Motor neuron (in vitro differentiated cells): ENCODE data around the gene PIK3R3. TPM values are rescaled to one million over a fixed set of nuclear protein-coding genes. Genes with fewer than 3 reads are reported as not detected.
A peak's percentile ranks its signal among the peaks of the same experiment; 100 is the strongest.

ENCODE experiments used
- ATAC-seq, 8 experiments: fragments of 200-7000 bp; cut with Tn5 transposase; replicated peaks in 6 of 8; 2 replicates each; pipeline ENCODE4 v1.8.0; 2021; ENCODE audit warnings: mild to moderate bottlenecking in 8 of 8, moderate library complexity in 8 of 8
- H3K27ac ChIP-seq, 2 donors: fragments of 250-450 bp; sonication (Bioruptor Pico); 2 replicates each; pipeline ENCODE4 v1.9.0; 2021; ENCODE audit warnings: antibody characterized with exemption in 2 of 2, mild to moderate bottlenecking in 2 of 2, moderate library complexity in 1 of 2
- H3K4me1 ChIP-seq, 2 donors: fragments of 250-450 bp; sonication (Bioruptor Pico); replicated peaks in 1 of 2; 2 replicates each; pipeline ENCODE4 v1.6.1; 2021; ENCODE audit warnings: antibody characterized with exemption in 2 of 2, mild to moderate bottlenecking in 2 of 2, moderate library complexity in 1 of 2
- H3K4me3 ChIP-seq, 5 donors: fragments of 250-450 bp; sonication (Bioruptor Pico); 2 replicates each; pipeline ENCODE4 v1.9.0; 2021; ENCODE audit warnings: antibody characterized with exemption in 5 of 5, mild to moderate bottlenecking in 5 of 5, moderate library complexity in 4 of 5
- WGBS, 10 experiments: fragments of 450-650 bp; shearing (Covaris generic); methylation state at CpG; one replicate each; pipeline ENCODE4 v1.0.0; 2022; 5-methylcytosine and 5-hydroxymethylcytosine counted together
- in situ Hi-C, 9 experiments: fragments of 400-800 bp; cut with MboI; loops; one replicate each; pipeline ENCODE4 v1.15.0; 2021; ENCODE audit warnings: low sequenced_read_pairs in 9 of 9, low pct_unique_long_range_greater_than_20kb in 2 of 9; ENCODE audit not compliant: unreplicated experiment in 9 of 9
- total RNA-seq, 8 experiments: library from RNA; unstranded; fragments of 300-600 nt; gene quantifications; 2 replicates each; pipeline versions ENCODE4 v1.2.3 to v1.2.4, GENCODE V29; 2022

The PIK3R3 gene
- total RNA-seq, 8 experiments from 2014 or later: 11.6 to 137 (median 39.1) TPM

DNA sequence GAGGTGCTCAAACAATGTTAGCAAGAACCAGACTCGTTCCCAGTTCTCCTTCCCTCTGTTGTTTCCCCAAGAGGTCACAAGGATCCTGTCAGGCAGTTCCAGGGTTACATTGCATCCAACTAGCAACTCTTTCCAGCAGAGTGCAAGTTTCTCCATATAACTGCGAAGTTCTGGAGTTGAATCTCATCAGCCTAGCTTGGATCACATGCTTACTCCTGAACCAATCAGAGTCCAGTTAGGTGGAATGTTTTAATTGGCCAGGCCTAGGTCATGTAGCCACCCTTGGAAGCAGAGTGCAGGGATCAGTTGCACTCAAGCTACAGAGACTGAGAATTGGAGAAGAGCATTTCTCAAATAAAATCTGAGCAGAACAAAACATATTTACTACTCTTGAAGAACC lies 15.9 kb upstream of the PIK3R3 start:
- Histone ChIP-seq H3K4me1 (no peaks in the 10 kb centered on the region), H3K4me3 (no peak overlapping the region), H3K27ac (no peak overlapping the region)
- 0 to 92% (median 76%) methylated on average over 1 to 2 of the region's 2 CpGs; no CpG with 5 or more reads in 3 of the 10 experiments for WGBS, 10 experiments
- in situ Hi-C loops: no loop called here
- ATAC-seq: peak in 1 of 8 experiments; percentile 29

- 0 to 100% (median 68%) methylated on average over 1 to 3 of the region's 3 CpGs for WGBS, 10 experiments
- in situ Hi-C loops: no loop called here
- peaks cover 7 to 8% of the 10 kb centered on the region in 2 donors for H3K4me1 ChIP-seq
- H3K27ac ChIP-seq: no peak overlapping the region
- H3K4me3 ChIP-seq: no peak overlapping the region
- ATAC-seq: no peak
Measured at GRCh38 chr1:46137916-46138315, 5.5 kb upstream of the PIK3R3 start.

GRCh38 chr1:46136711-46137110 lies 4.3 kb upstream of the PIK3R3 start:
- Histone ChIP-seq H3K4me1 (peaks cover 7 to 8% of the 10 kb centered on the region in 2 donors), H3K4me3 (no peak overlapping the region), H3K27ac (no peak overlapping the region)
- in situ Hi-C loops: no loop called here
- no peak for ATAC-seq

GRCh38 chr1:46134660-46135331 lies 2.4 kb upstream of the PIK3R3 start:
- Histone ChIP-seq H3K4me1 (peaks cover 7 to 8% of the 10 kb centered on the region in 2 donors), H3K4me3 (no peak overlapping the region), H3K27ac (no peak overlapping the region)
- WGBS, 10 experiments: 10 to 100% (median 77%) methylated on average over 1 to 3 of the region's 3 CpGs; no CpG with 5 or more reads in 2 of the 10 experiments
- ATAC-seq: no peak
- in situ Hi-C loops: no loop called here

DNA sequence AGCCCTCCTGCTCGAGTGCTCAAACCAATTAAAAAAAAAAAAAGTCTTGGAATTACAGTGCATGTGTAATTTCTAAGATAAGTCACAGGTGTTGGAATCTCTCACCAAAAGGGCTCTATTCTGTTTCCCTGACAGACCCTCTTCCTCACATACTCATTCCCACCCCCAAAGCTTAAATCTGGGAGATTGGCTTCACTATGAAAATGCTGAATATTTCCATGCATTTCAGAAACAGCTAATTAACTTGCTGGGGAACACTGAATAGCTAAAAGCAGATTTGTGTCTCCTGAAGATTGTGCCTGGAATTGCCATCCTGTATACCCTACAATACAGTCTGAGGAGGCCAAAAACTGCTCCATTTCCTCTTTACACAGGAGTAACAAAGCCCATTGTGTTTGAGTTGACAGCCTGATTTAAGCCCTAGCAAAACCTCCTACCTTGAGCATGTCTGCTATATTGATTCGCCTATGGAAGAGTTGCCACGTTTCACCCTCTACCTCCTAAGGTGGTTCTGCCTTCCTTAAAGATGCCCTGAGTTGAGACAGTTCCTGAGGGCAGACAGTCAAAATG lies 1.4 kb upstream of the PIK3R3 start:
- ATAC-seq: no peak
- Histone ChIP-seq H3K4me3 (peak overlapping the region; percentile 51 to 76 (median 60)), H3K27ac (peak overlapping the region; percentile 81 to 100), H3K4me1 (peaks cover 8 to 11% of the 10 kb centered on the region in 2 donors)
- in situ Hi-C loops: no loop called here
- 0 to 83% (median 46%) methylated on average over 1 to 3 of the region's 3 CpGs; no CpG with 5 or more reads in 3 of the 10 experiments for WGBS, 10 experiments

DNA sequence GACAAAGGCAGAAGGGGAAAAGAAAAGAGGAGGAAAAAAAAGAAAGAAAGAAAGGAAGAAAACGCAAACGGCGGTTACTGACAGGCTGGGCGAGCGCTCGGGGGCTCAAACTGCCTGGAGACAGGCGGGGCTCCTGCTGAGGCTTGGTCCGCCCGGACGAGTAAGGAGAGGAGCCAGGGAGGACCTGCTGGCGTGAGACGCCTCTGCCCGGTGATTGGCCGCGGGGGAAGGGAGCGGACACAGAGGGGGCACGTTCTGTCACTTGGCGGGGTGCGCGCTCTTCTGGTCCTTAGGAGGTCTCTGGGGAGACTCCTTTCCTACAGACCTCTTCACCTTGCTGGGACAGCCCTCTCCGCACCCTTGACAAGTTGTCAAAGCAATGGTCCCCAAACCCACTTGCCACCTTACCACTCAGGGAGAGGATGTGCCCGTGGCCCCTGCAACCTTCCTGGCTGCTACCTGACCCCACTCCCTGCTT lies 791 bp upstream of the PIK3R3 start:
- ATAC-seq: peak; percentile 62 to 77 (median 74)
- Histone ChIP-seq H3K27ac (peak overlapping the region; percentile 81 to 100), H3K4me1 (peaks cover 8 to 12% of the 10 kb centered on the region in 2 donors), H3K4me3 (peak overlapping the region; percentile 51 to 76 (median 60))
- 0 to 3% (median 2%) methylated on average over 1 to 15 of the region's 22 CpGs; no CpG with 5 or more reads in 3 of the 10 experiments for WGBS, 10 experiments
- in situ Hi-C loops: no loop called here

- Histone ChIP-seq H3K4me3 (peak overlapping the region; percentile 51 to 76 (median 60)), H3K4me1 (peaks cover 8 to 19% of the 10 kb centered on the region in 2 donors), H3K27ac (peak overlapping the region; percentile 100)
- 0 to 9% (median 1%) methylated on average over 1 to 31 of the region's 38 CpGs; no CpG with 5 or more reads in 1 of the 10 experiments for WGBS, 10 experiments
- in situ Hi-C loops: no loop called here
- ATAC-seq: peak in 2 of 8 experiments; percentile 0 to 3
Measured at GRCh38 chr1:46131712-46132528, 509 bp downstream of the PIK3R3 start.

GRCh38 chr1:46131093-46131492 lies 1.3 kb downstream of the PIK3R3 start:
- in situ Hi-C loops: no loop called here
- peak overlapping the region; percentile 100 for H3K27ac ChIP-seq
- WGBS, 10 experiments: 0 to 10% (median 1%) methylated on average over 6 to 10 of the region's 10 CpGs
- peak overlapping the region; percentile 51 to 76 (median 60) for H3K4me3 ChIP-seq
- peaks cover 8 to 19% of the 10 kb centered on the region in 2 donors for H3K4me1 ChIP-seq
- ATAC-seq: no peak

DNA sequence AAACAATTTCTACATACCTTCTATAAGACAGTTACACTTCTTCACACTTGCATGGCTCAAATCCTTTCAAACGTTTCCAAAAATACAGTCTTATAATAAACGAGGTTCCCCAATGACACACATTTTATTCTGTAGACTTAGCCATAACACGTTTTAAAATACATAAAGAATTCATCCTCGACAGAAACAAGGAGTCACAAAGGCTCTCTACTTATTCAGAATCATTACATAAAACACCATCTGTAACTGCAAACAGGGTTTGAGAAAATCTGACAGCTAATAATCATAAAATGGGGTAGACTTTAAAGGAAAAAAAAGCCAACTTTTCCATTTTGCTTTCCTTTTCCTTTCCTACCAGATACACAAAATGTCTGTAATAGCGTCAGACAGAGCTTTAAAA lies 1.8 kb downstream of the PIK3R3 start:
- Histone ChIP-seq H3K4me3 (peak overlapping the region; percentile 51 to 76 (median 60)), H3K4me1 (peaks cover 8 to 19% of the 10 kb centered on the region in 2 donors), H3K27ac (no peak overlapping the region)
- in situ Hi-C loops: no loop called here
- WGBS, 10 experiments: 0 to 14% (median 1%) methylated on average over 1 to 5 of the region's 5 CpGs
- no peak for ATAC-seq

- WGBS, 10 experiments: 0 to 90% (median 0%) methylated on average over 1 of the region's 1 CpG; no CpG with 5 or more reads in 1 of the 10 experiments
- peaks cover 8 to 19% of the 10 kb centered on the region in 2 donors for H3K4me1 ChIP-seq
- H3K4me3 ChIP-seq: peak overlapping the region; percentile 51 to 76 (median 60)
- H3K27ac ChIP-seq: no peak overlapping the region
- ATAC-seq: no peak
- in situ Hi-C loops: no loop called here
Measured at GRCh38 chr1:46130121-46130520, 2.3 kb downstream of the PIK3R3 start.

DNA sequence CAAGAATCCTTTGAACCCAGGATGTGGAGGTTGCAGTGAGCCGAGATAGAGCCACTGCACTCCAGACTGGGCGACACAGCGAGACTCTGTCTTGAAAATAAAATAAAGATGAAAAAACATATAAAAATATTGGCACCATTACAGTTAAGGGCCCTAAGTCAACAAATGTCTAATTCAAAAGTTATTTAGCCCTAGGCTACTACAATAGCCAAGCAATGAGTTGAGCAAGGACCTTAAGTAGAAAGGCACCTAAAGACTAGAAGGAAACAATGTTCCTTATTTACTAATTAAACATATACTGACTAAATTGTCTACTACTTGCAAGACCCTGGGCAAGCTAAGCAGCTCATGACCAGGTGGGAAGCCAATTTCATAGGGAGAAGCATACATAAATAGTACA lies 4.1 kb downstream of the PIK3R3 start:
- ATAC-seq: no peak
- Histone ChIP-seq H3K4me1 (peaks cover 0 to 12% of the 10 kb centered on the region in 2 donors), H3K27ac (no peak overlapping the region), H3K4me3 (no peak overlapping the region)
- WGBS, 10 experiments: 85 to 100% (median 98%) methylated on average over 1 to 3 of the region's 3 CpGs; no CpG with 5 or more reads in 4 of the 10 experiments
- in situ Hi-C loops: no loop called here

DNA sequence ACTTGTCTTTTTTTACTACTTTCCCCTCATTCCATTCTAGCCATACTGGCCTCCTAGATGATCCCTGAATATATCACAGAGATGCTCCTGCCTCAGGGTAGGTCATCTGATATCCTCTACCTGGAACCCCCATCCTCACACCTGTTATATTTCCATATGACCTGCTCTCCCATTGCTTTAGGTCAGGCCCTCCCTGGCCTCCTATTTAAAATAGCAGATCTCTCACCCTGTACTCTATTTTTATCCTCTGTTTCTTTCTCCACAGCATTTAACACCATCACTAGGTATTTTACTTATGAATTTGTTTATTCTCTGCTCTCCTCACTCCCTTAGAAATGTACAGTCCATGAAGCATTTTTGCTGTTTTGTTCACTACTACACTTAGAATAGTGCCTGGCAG lies 13.6 kb downstream of the PIK3R3 start:
- H3K4me1 ChIP-seq: no peaks in the 10 kb centered on the region
- no peak overlapping the region for H3K27ac ChIP-seq
- no peak overlapping the region for H3K4me3 ChIP-seq
- ATAC-seq: no peak
- in situ Hi-C loops: no loop called here
